Effector memory CD8-positive, alpha-beta T cell (primary cell): Measurements from ENCODE around the gene UBE2L6.

Source experiments
- ATAC-seq: fragments of 150-1000 bp; cut with Tn5 transposase; replicated peaks from 2 replicates; pipeline ENCODE4 v1.10.0; 2021; ENCODE audit warnings: mild to moderate bottlenecking, moderate library complexity
- DNase-seq, 3 experiments: peaks; one replicate each; pipeline ENCODE4 v3.0.0; 2021
- H3K27ac Mint-ChIP-seq, 2 donors: one replicate each; pipeline ENCODE4 v1.8.0; 2022; ENCODE audit warnings: mild to moderate bottlenecking in 2 of 2, mixed read lengths in 2 of 2, moderate library complexity in 2 of 2
- H3K27me3 Mint-ChIP-seq, 2 donors: one replicate each; pipeline ENCODE4 v1.8.0; 2022; ENCODE audit warnings: mixed read lengths in 2 of 2
- H3K36me3 Mint-ChIP-seq: one replicate; pipeline ENCODE4 v1.8.0; 2022; ENCODE audit warnings: mild to moderate bottlenecking, moderate library complexity, mixed read lengths; ENCODE audit not compliant: insufficient read depth
- H3K4me1 Mint-ChIP-seq, 2 donors: one replicate each; pipeline ENCODE4 v1.8.0; 2022; ENCODE audit warnings: low read depth in 2 of 2, mixed read lengths in 2 of 2
- H3K4me3 Mint-ChIP-seq, 2 donors: one replicate each; pipeline ENCODE4 v1.8.0; 2022; ENCODE audit warnings: mild to moderate bottlenecking in 2 of 2, mixed read lengths in 2 of 2, moderate library complexity in 2 of 2
- H3K9me3 Mint-ChIP-seq, 2 donors: one replicate each; pipeline ENCODE4 v1.8.0; 2022; ENCODE audit warnings: mixed read lengths in 2 of 2

The UBE2L6 gene

DNA sequence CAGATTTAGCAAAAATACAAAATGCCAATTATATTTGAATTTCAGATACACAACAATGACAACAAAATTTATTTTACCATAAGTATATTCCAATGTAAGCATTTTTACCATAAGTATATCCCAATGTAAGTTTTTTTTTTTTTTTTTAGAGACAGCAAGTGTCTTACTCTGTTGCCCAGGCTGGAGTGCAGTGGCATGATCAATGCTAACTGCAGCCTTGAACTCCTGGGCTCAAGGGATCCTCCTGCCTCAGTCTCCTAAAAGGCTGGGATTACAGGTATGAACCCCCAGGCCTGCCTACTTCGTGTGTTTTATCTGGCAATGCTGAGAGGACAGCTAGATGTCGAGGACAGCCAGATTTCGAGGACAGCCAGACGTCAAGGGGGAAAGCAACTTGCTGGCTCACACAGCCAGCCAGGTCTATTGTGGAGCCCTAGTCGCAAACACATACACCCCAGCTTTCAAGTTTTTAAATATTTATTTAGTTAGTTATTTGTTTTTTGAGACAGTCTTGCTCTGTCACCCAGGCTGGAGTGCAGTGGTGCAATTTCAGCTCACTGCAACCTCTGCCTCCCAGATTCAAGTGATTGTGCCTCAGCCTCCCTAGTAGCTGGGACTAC, 28.9 kb upstream of the UBE2L6 start:
- H3K27ac Mint-ChIP-seq: no peak overlapping the region
- H3K27me3 Mint-ChIP-seq: peaks cover 57 to 84% of the 10 kb centered on the region in 2 donors
- no peaks in the 10 kb centered on the region for H3K4me1 Mint-ChIP-seq
- peaks cover 3% of the 10 kb centered on the region for H3K36me3 Mint-ChIP-seq
- H3K4me3 Mint-ChIP-seq: no peak overlapping the region
- ATAC-seq: no peak
- H3K9me3 Mint-ChIP-seq: no peaks in the 10 kb centered on the region
- DNase-seq: no peak

DNA sequence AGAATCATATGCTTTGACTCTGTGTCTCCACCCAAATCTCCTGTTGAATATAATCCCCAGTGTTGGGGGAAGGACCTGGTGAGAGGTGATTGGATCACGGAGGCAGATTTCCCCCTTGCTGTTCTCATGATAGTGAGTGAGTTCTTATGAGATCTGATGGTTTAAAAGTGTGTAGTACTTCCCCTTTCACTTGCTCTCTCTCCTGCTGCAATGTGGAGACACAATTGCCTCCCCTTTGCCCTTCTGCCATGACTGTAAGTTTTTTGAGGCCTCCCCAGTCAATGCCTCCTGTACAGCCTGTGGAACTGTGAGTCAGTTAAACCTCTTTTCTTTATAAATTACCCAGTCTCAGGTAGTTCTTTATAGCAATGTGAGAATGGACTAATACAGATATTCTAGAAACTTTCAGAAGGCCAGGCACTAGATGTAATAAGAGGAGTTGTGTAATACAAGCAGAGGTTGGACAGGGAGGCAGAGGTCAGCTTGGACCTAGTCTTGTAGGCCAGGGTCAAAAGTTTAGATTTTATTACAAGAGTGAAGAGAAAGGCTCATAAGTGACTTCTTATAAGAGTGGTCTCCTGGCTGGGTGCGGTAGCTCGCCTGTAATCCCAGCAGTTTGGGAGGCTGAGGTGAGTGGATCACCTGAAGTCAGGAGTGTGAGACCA, 20.7 kb upstream of the UBE2L6 start:
- Mint-ChIP-seq H3K9me3 (no peaks in the 10 kb centered on the region), H3K27me3 (peaks cover 10 to 34% of the 10 kb centered on the region in 2 donors), H3K4me3 (no peak overlapping the region), H3K27ac (no peak overlapping the region), H3K36me3 (no peaks in the 10 kb centered on the region), H3K4me1 (no peaks in the 10 kb centered on the region)
- ATAC-seq (no peak), DNase-seq (no peak)

- DNase-seq (no peak), ATAC-seq (no peak)
- Mint-ChIP-seq H3K4me1 (no peaks in the 10 kb centered on the region), H3K27ac (no peak overlapping the region), H3K36me3 (no peaks in the 10 kb centered on the region), H3K9me3 (no peaks in the 10 kb centered on the region), H3K4me3 (no peak overlapping the region), H3K27me3 (peaks cover 10 to 24% of the 10 kb centered on the region in 2 donors)
Observed at GRCh38 chr11:57586711-57587245, 19.3 kb upstream of the UBE2L6 start.

DNA sequence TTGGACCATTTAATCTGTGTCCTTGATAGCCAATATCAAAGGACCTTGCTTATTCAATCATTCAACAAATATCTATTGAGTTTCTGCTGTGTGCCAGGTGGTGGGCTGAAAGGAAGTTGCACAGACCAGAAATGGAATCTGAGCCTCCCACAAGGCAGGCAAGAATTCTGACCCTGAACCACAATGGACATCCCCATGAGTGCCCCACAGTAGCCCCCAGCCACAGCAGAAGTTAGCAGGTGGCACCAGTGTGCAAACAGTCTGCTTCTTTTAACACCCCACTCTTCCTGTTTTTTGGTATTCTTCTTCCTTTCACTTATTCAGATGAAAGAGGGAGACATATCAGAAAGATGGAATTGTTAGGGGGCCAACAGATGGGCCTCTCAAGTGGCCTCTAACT, 17.8 kb upstream of the UBE2L6 start:
- no peaks in the 10 kb centered on the region for H3K9me3 Mint-ChIP-seq
- no peaks in the 10 kb centered on the region for H3K36me3 Mint-ChIP-seq
- no peak overlapping the region for H3K4me3 Mint-ChIP-seq
- H3K4me1 Mint-ChIP-seq: no peaks in the 10 kb centered on the region
- no peak for DNase-seq
- no peak for ATAC-seq
- H3K27me3 Mint-ChIP-seq: peaks cover 0 to 15% of the 10 kb centered on the region in 2 donors
- no peak overlapping the region for H3K27ac Mint-ChIP-seq

GRCh38 chr11:57584341-57584740, 16.9 kb upstream of the UBE2L6 start:
- no peak overlapping the region for H3K27ac Mint-ChIP-seq
- DNase-seq (no peak), ATAC-seq (no peak)
- no peak overlapping the region for H3K4me3 Mint-ChIP-seq
- H3K9me3 Mint-ChIP-seq: no peaks in the 10 kb centered on the region
- H3K27me3 Mint-ChIP-seq: peaks cover 0 to 9% of the 10 kb centered on the region in 2 donors
- no peaks in the 10 kb centered on the region for H3K4me1 Mint-ChIP-seq
- H3K36me3 Mint-ChIP-seq: no peaks in the 10 kb centered on the region

- ATAC-seq (no peak), DNase-seq (no peak)
- peaks cover 0 to 3% of the 10 kb centered on the region in 2 donors for H3K4me1 Mint-ChIP-seq
- H3K27me3 Mint-ChIP-seq: peaks cover 17 to 18% of the 10 kb centered on the region in 2 donors
- no peak overlapping the region for H3K4me3 Mint-ChIP-seq
- no peaks in the 10 kb centered on the region for H3K36me3 Mint-ChIP-seq
- H3K27ac Mint-ChIP-seq: no peak overlapping the region
- H3K9me3 Mint-ChIP-seq: no peaks in the 10 kb centered on the region
Observed at GRCh38 chr11:57574061-57574460, 6.6 kb upstream of the UBE2L6 start.

DNA sequence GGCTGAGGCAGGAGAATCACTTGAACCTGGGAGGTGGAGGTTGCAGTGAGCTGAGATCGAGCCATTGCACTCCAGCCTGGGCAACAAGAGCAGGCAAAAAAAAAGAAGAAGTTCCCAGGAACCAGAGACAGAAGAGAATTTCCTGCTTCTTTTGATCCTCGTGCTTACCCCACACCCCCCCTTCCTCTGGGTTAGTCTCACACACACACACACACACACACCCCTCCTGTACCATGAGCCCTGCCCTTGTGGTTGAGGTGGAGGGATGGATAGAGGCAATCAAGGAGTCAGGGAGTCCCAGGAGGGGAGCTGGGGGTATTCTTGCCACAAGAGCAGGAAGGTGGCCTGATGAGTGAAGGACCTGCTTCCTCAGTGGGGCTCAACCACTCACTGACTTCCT, 4.1 kb upstream of the UBE2L6 start:
- H3K27me3 Mint-ChIP-seq: peaks cover 12 to 18% of the 10 kb centered on the region in 2 donors
- ATAC-seq (no peak), DNase-seq (no peak)
- no peak overlapping the region for H3K27ac Mint-ChIP-seq
- H3K36me3 Mint-ChIP-seq: peaks cover 14% of the 10 kb centered on the region
- no peak overlapping the region for H3K4me3 Mint-ChIP-seq
- peaks cover 13 to 14% of the 10 kb centered on the region in 2 donors for H3K4me1 Mint-ChIP-seq
- no peaks in the 10 kb centered on the region for H3K9me3 Mint-ChIP-seq

GRCh38 chr11:57568330-57568766, 876 bp upstream of the UBE2L6 start:
- ATAC-seq (peak; percentile 12), DNase-seq (peak; percentile 89 to 91 (median 89))
- Mint-ChIP-seq H3K9me3 (no peaks in the 10 kb centered on the region), H3K4me3 (peak overlapping the region; percentile 98 to 99), H3K27me3 (no peaks in the 10 kb centered on the region), H3K36me3 (peaks cover 31% of the 10 kb centered on the region), H3K27ac (peak overlapping the region; percentile 98 to 99), H3K4me1 (peaks cover 34 to 43% of the 10 kb centered on the region in 2 donors)

DNA sequence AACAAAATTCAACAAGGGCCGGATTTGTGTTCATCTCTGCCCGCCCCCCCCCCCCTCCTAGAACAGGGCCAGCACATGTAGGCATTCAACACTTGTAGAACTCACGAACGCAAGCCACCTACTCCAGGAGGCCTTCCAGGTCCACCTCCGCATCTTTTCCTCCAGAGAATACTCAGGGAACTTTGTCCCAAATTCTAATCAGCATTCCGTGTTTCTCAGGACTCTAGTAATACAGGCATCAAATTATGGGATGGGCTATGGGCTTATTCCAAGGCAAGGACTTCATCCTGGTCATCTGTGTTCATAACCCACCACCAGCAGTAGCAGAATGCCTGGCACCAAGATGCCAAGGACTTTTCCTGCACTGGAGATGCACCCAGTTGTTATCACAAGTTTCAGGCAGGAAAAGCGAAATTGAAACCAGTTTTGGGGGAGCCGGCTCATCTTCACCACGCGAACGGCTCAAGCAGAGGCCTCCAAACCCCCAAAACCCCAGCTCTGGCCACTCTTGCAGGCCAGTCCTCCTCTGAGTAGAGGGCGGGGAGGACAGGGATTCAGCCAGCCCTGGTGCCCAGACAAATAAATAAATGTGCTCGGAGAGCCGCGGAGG, 462 bp downstream of the UBE2L6 start:
- H3K36me3 Mint-ChIP-seq: peaks cover 37% of the 10 kb centered on the region
- no peaks in the 10 kb centered on the region for H3K27me3 Mint-ChIP-seq
- no peaks in the 10 kb centered on the region for H3K9me3 Mint-ChIP-seq
- peaks cover 41 to 54% of the 10 kb centered on the region in 2 donors for H3K4me1 Mint-ChIP-seq
- DNase-seq (peak in 2 of 3 experiments; percentile 19 to 34), ATAC-seq (peak; percentile 11)
- H3K4me3 Mint-ChIP-seq: peak overlapping the region; percentile 98 to 99
- H3K27ac Mint-ChIP-seq: peak overlapping the region; percentile 98 to 99

- H3K27me3 Mint-ChIP-seq: no peaks in the 10 kb centered on the region
- peaks cover 39% of the 10 kb centered on the region for H3K36me3 Mint-ChIP-seq
- DNase-seq (peak in 1 of 3 experiments; percentile 16), ATAC-seq (peak; percentile 37)
- H3K4me1 Mint-ChIP-seq: peaks cover 48 to 61% of the 10 kb centered on the region in 2 donors
- H3K27ac Mint-ChIP-seq: peak overlapping the region; percentile 98 to 99
- no peaks in the 10 kb centered on the region for H3K9me3 Mint-ChIP-seq
- peak overlapping the region; percentile 98 to 99 for H3K4me3 Mint-ChIP-seq
Observed at GRCh38 chr11:57566005-57566904, 1.2 kb downstream of the UBE2L6 start.

DNA sequence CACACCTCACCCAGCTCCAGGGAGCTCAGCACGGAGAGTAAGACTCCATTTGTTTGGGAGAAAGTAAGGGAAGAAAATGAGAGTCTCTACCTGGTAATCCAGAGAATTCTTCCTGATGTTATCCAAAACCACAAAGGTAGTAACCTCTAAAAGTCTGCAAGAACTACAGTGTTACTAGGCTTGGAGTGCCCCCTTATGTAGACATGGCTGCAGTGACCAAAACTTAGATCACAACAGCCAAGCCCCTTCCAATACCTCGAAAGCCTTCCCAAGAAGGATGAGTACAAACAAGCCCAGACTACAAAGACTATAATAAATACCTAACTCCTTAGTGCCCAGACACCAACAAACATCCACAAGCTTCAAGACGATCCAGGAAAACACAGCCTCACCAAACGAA, 4.9 kb downstream of the UBE2L6 start:
- no peak for DNase-seq
- Mint-ChIP-seq H3K27ac (peak overlapping the region in 1 of 2 donors; percentile 72), H3K4me1 (peaks cover 45 to 57% of the 10 kb centered on the region in 2 donors), H3K36me3 (peaks cover 63% of the 10 kb centered on the region), H3K9me3 (no peaks in the 10 kb centered on the region), H3K27me3 (no peaks in the 10 kb centered on the region), H3K4me3 (no peak overlapping the region)
- ATAC-seq: no peak

GRCh38 chr11:57560146-57560545, 7.3 kb downstream of the UBE2L6 start:
- peaks cover 32 to 38% of the 10 kb centered on the region in 2 donors for H3K4me1 Mint-ChIP-seq
- ATAC-seq (no peak), DNase-seq (no peak)
- H3K4me3 Mint-ChIP-seq: no peak overlapping the region
- no peaks in the 10 kb centered on the region for H3K27me3 Mint-ChIP-seq
- H3K27ac Mint-ChIP-seq: peak overlapping the region; percentile 29 to 56
- H3K36me3 Mint-ChIP-seq: peaks cover 73% of the 10 kb centered on the region
- H3K9me3 Mint-ChIP-seq: no peaks in the 10 kb centered on the region

DNA sequence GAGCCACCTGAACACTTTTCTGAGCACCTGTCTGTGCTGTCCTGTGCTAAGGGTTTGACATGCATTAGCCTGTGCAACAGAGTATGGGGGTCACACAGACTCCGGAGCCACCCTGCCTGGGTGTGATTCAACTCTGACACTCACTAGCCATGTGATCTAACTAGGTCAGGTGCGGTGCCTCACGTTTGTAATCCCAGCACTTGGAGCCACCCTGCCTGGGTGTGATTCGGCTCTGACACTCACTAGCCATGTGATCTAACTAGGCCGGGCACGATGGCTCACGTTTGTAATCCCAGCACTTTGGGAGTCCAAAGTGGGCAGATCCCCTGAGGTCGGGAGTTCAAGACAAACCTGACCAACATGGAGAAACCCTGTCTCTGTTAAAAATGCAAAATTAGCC, 11.4 kb downstream of the UBE2L6 start:
- peak overlapping the region in 1 of 2 donors; percentile 72 for H3K27ac Mint-ChIP-seq
- DNase-seq: no peak
- no peak overlapping the region for H3K4me3 Mint-ChIP-seq
- H3K36me3 Mint-ChIP-seq: peaks cover 91% of the 10 kb centered on the region
- no peaks in the 10 kb centered on the region for H3K9me3 Mint-ChIP-seq
- H3K4me1 Mint-ChIP-seq: peaks cover 2 to 6% of the 10 kb centered on the region in 2 donors
- no peak for ATAC-seq
- H3K27me3 Mint-ChIP-seq: no peaks in the 10 kb centered on the region
